Measurements from ENCODE around the gene COL23A1.
"Not testable (repeated sequence)": the region's sequence is repeated elsewhere in the genome, so short reads cannot be mapped to it uniquely, and the experiment has no call there.

Gene COL23A1

GRCh38 chr5:178231539-178232123, 358.6 kb downstream of the COL23A1 start:
- H3K27me3 ChIP-seq (ENCODE audit: control insufficient read depth in 1 of 2, insufficient read depth in 2 of 2, low read length in 2 of 2), result no peaks in the 10 kb centered on the region
- H3K9ac ChIP-seq (ENCODE audit: low read length), result peak overlapping the region; percentile 85
- peak overlapping the region; percentile 86 to 99 for H3K4me3 ChIP-seq (ENCODE audit: low read depth in 1 of 2, low read length in 2 of 2)
- peaks cover 34% of the 10 kb centered on the region for H3K36me3 ChIP-seq (ENCODE audit: insufficient read depth, low read length)
- H3K27ac ChIP-seq (ENCODE audit: low read depth, low read length), result peak overlapping the region; percentile 97
- H3K4me1 ChIP-seq (ENCODE audit: insufficient read depth, low read length), result peaks cover 24% of the 10 kb centered on the region
- H3K9me3 ChIP-seq (ENCODE audit: low read length), result no peaks in the 10 kb centered on the region

DNA sequence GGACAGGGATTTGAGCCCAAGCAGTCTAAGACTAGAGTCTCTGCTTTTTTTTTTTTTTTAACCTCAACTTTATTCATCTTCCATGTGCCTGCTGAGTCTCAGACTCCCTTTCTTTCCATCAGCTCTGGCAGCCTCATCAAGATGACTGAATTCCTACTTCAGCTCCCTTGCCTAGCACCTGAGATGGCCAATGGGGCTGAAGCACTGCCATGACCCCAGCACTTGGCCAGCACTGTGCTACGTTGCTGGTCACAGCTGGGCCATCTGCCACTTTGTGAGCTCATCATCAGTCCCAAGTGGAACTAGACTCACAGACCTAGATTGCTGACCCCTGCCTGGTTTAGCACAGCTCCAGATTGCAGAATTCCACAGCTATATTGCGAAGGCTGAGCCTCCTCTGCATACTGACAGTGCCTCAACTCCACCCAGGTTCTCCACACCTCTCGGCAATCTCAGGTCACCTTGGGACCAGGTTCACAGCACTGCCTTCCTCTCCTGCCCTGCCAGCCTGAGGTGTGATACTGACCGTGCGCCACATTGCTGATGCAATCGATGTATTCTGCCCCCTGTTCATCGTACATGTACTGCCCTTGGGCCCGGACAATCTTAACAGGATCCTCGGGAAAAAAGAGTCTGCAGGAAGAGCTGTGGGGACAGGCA, 359.2 kb downstream of the COL23A1 start:
- Histone ChIP-seq H3K4me3 (ENCODE audit: low read depth in 1 of 2, low read length in 2 of 2) (peak overlapping the region; percentile 86 to 99), H3K4me1 (ENCODE audit: insufficient read depth, low read length) (peaks cover 24% of the 10 kb centered on the region), H3K9ac (ENCODE audit: low read length) (peak overlapping the region; percentile 85), H3K36me3 (ENCODE audit: insufficient read depth, low read length) (peaks cover 34% of the 10 kb centered on the region), H3K27ac (ENCODE audit: low read depth, low read length) (no peak overlapping the region), H3K9me3 (ENCODE audit: low read length) (no peaks in the 10 kb centered on the region), H3K27me3 (ENCODE audit: control insufficient read depth in 1 of 2, insufficient read depth in 2 of 2, low read length in 2 of 2) (no peaks in the 10 kb centered on the region)

GRCh38 chr5:178229861-178230260, 360.3 kb downstream of the COL23A1 start:
- Histone ChIP-seq H3K36me3 (ENCODE audit: insufficient read depth, low read length) (peaks cover 34% of the 10 kb centered on the region), H3K4me3 (ENCODE audit: low read depth in 1 of 2, low read length in 2 of 2) (no peak overlapping the region), H3K27me3 (ENCODE audit: control insufficient read depth in 1 of 2, insufficient read depth in 2 of 2, low read length in 2 of 2) (no peaks in the 10 kb centered on the region), H3K27ac (ENCODE audit: low read depth, low read length) (no peak overlapping the region), H3K4me1 (ENCODE audit: insufficient read depth, low read length) (peaks cover 24% of the 10 kb centered on the region), H3K9ac (ENCODE audit: low read length) (no peak overlapping the region), H3K9me3 (ENCODE audit: low read length) (no peaks in the 10 kb centered on the region)

DNA sequence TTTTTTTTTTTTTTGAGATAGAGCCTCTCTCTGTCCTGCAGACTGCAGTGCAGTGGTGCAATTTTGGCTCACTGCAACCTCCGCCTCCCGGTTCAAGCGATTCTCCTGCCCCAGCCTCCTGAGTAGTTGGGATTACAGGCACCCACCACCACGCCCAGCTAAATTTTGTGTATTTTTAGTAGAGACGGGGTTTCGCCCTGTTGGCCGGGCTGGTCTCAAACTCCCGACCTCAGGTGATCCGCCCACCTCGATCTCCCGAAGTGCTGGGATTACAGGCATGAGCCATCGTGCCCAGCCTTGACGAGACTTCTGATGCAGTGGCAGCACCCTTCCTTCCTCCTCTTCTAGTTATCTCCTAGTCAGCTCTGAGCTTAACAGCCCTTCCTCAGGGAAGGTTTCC, 361.1 kb downstream of the COL23A1 start:
- peaks cover 24% of the 10 kb centered on the region for H3K4me1 ChIP-seq (ENCODE audit: insufficient read depth, low read length)
- not testable (repeated sequence) for H3K9ac ChIP-seq (ENCODE audit: low read length); H3K4me3 ChIP-seq (ENCODE audit: low read depth in 1 of 2, low read length in 2 of 2); H3K27ac ChIP-seq (ENCODE audit: low read depth, low read length); H3K9me3 ChIP-seq (ENCODE audit: low read length); H3K27me3 ChIP-seq (ENCODE audit: control insufficient read depth in 1 of 2, insufficient read depth in 2 of 2, low read length in 2 of 2)
- H3K36me3 ChIP-seq (ENCODE audit: insufficient read depth, low read length), result peaks cover 34% of the 10 kb centered on the region

DNA sequence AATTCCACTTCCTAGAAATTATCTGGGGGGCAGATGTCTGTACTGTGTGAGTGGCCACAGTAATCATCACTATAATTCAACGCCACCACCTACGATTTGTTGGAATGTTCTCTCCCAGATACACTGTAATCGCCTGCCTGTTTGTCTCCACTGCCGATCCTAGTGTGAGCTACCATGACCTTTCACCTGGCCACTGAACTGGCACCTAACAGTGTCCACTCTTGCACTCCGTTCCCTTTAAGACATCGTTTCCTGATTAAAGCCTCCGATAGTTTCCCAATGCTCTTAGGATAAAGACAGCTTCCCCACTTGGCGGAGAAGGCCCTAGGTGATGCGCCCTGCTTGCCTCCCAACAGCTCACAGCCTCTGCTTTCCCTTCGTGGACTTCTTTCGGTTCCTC, 361.6 kb downstream of the COL23A1 start:
- peaks cover 34% of the 10 kb centered on the region for H3K36me3 ChIP-seq (ENCODE audit: insufficient read depth, low read length)
- no peak overlapping the region for H3K4me3 ChIP-seq (ENCODE audit: low read depth in 1 of 2, low read length in 2 of 2)
- H3K27ac ChIP-seq (ENCODE audit: low read depth, low read length), result no peak overlapping the region
- no peak overlapping the region for H3K9ac ChIP-seq (ENCODE audit: low read length)
- no peaks in the 10 kb centered on the region for H3K9me3 ChIP-seq (ENCODE audit: low read length)
- H3K4me1 ChIP-seq (ENCODE audit: insufficient read depth, low read length), result peaks cover 24% of the 10 kb centered on the region
- no peaks in the 10 kb centered on the region for H3K27me3 ChIP-seq (ENCODE audit: control insufficient read depth in 1 of 2, insufficient read depth in 2 of 2, low read length in 2 of 2)

DNA sequence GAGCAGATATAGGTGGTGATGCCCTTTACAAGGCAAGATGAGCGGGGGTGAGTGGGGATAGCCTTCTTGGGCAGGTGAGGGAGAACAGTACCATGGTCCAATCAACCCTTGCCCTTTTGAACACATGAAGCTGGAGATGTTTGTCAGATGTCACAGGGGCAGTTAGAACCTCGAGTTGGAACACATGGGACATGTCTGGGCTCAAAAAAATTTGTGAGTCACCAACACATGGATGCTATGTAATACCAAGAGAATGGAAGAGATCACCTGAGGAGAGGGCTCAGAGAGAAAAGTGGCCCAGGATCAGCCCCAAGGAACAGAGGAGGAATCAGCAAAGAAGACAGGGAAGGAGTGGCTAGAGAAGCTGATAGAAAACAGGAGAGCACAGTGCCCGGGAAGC, 362.3 kb downstream of the COL23A1 start:
- Histone ChIP-seq H3K4me1 (ENCODE audit: insufficient read depth, low read length) (peaks cover 22% of the 10 kb centered on the region), H3K4me3 (ENCODE audit: low read depth in 1 of 2, low read length in 2 of 2) (no peak overlapping the region), H3K9me3 (ENCODE audit: low read length) (no peaks in the 10 kb centered on the region), H3K27ac (ENCODE audit: low read depth, low read length) (no peak overlapping the region), H3K9ac (ENCODE audit: low read length) (no peak overlapping the region), H3K27me3 (ENCODE audit: control insufficient read depth in 1 of 2, insufficient read depth in 2 of 2, low read length in 2 of 2) (no peaks in the 10 kb centered on the region), H3K36me3 (ENCODE audit: insufficient read depth, low read length) (peaks cover 34% of the 10 kb centered on the region)

GRCh38 chr5:178227138-178227659, 363.0 kb downstream of the COL23A1 start:
- H3K4me1 ChIP-seq (ENCODE audit: insufficient read depth, low read length), result peaks cover 20% of the 10 kb centered on the region
- no peak overlapping the region for H3K27ac ChIP-seq (ENCODE audit: low read depth, low read length)
- no peak overlapping the region for H3K9ac ChIP-seq (ENCODE audit: low read length)
- peaks cover 34% of the 10 kb centered on the region for H3K36me3 ChIP-seq (ENCODE audit: insufficient read depth, low read length)
- H3K27me3 ChIP-seq (ENCODE audit: control insufficient read depth in 1 of 2, insufficient read depth in 2 of 2, low read length in 2 of 2), result no peaks in the 10 kb centered on the region
- H3K9me3 ChIP-seq (ENCODE audit: low read length), result no peaks in the 10 kb centered on the region
- no peak overlapping the region for H3K4me3 ChIP-seq (ENCODE audit: low read depth in 1 of 2, low read length in 2 of 2)

DNA sequence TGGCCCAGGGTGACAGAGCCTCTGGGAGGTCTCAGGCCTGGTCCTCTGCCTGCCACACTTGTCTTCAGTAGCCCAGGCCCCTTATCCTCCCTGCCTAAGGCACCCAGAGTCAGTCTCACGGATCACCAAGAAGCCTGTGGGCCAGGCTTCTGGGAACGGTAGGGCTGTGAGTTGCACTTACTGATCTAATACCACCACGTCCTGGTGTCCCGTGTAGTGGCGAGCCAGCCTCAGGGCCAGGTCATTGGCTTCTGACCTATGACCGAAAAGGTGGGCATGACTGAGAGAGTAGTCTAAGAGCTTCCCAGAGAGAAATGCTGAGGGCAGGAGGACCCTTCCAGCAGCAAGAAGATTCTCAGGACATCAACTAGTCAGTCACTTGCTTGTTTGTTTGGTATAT, 365.0 kb downstream of the COL23A1 start:
- no peak overlapping the region for H3K27ac ChIP-seq (ENCODE audit: low read depth, low read length)
- no peaks in the 10 kb centered on the region for H3K27me3 ChIP-seq (ENCODE audit: control insufficient read depth in 1 of 2, insufficient read depth in 2 of 2, low read length in 2 of 2)
- H3K4me3 ChIP-seq (ENCODE audit: low read depth in 1 of 2, low read length in 2 of 2), result no peak overlapping the region
- H3K4me1 ChIP-seq (ENCODE audit: insufficient read depth, low read length), result peaks cover 5% of the 10 kb centered on the region
- peaks cover 36% of the 10 kb centered on the region for H3K36me3 ChIP-seq (ENCODE audit: insufficient read depth, low read length)
- no peak overlapping the region for H3K9ac ChIP-seq (ENCODE audit: low read length)
- no peaks in the 10 kb centered on the region for H3K9me3 ChIP-seq (ENCODE audit: low read length)

GRCh38 chr5:178224403-178224802, 365.8 kb downstream of the COL23A1 start:
- H3K4me3 ChIP-seq (ENCODE audit: low read depth in 1 of 2, low read length in 2 of 2), result no peak overlapping the region
- H3K9ac ChIP-seq (ENCODE audit: low read length), result no peak overlapping the region
- no peaks in the 10 kb centered on the region for H3K4me1 ChIP-seq (ENCODE audit: insufficient read depth, low read length)
- H3K9me3 ChIP-seq (ENCODE audit: low read length), result no peaks in the 10 kb centered on the region
- no peaks in the 10 kb centered on the region for H3K27me3 ChIP-seq (ENCODE audit: control insufficient read depth in 1 of 2, insufficient read depth in 2 of 2, low read length in 2 of 2)
- H3K27ac ChIP-seq (ENCODE audit: low read depth, low read length), result no peak overlapping the region
- H3K36me3 ChIP-seq (ENCODE audit: insufficient read depth, low read length), result peaks cover 29% of the 10 kb centered on the region

DNA sequence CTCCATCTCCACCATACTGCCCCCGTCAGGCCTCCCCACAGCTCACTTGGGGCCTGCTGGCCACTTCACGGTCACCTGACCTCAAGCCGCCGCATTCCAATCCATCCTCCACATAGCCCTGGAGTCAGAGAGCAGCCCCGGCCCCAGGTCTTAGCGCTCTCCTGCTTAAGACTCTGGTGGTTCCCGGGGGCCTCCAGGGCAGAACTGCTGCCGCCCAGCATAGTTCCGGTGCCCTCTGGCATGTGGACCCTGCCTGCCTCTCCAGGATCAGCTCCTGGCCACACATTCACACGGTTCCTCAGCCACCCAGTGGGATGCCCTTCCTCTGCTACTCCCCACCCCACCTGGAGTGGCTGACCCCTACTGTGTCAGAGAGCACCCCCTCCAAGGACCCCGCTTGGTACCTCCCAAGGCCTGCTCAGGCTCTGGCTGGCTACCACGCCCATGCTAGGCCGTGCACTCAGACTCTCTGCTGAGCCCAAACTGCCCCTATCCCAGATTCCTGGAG, 366.3 kb downstream of the COL23A1 start:
- H3K9ac ChIP-seq (ENCODE audit: low read length), result no peak overlapping the region
- H3K36me3 ChIP-seq (ENCODE audit: insufficient read depth, low read length), result peaks cover 27% of the 10 kb centered on the region
- H3K27ac ChIP-seq (ENCODE audit: low read depth, low read length), result no peak overlapping the region
- no peak overlapping the region for H3K4me3 ChIP-seq (ENCODE audit: low read depth in 1 of 2, low read length in 2 of 2)
- no peaks in the 10 kb centered on the region for H3K9me3 ChIP-seq (ENCODE audit: low read length)
- no peaks in the 10 kb centered on the region for H3K4me1 ChIP-seq (ENCODE audit: insufficient read depth, low read length)
- no peaks in the 10 kb centered on the region for H3K27me3 ChIP-seq (ENCODE audit: control insufficient read depth in 1 of 2, insufficient read depth in 2 of 2, low read length in 2 of 2)

DNA sequence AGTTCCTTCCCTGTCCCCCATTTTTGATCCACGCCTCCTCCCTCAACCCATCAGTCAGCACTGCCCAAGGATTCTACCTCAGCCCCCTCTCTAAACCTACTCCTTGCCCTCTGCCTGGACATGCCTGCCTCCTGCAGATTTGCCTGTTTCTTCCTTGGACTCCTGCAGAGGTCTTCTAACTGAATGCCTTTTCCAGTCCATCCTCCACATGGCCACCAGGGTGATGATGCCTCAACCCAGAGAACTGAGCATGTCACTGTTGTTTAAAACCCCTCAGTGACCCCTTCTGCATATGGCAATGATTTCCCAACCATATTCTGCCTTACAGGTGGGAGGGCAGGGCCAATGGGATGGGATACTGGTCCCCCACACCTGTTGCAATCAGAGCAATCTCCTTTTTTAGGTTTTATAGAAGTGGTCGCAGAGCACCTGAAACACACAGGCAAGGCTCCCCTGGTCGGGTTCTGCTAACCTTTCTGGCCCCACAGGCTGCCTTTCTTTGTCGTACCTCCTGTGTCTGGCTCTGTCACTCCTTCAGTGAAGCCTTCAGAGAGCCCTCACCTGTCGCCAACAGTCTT, 366.9 kb downstream of the COL23A1 start:
- H3K4me1 ChIP-seq (ENCODE audit: insufficient read depth, low read length), result no peaks in the 10 kb centered on the region
- no peaks in the 10 kb centered on the region for H3K27me3 ChIP-seq (ENCODE audit: control insufficient read depth in 1 of 2, insufficient read depth in 2 of 2, low read length in 2 of 2)
- H3K9me3 ChIP-seq (ENCODE audit: low read length), result no peaks in the 10 kb centered on the region
- peaks cover 27% of the 10 kb centered on the region for H3K36me3 ChIP-seq (ENCODE audit: insufficient read depth, low read length)
- H3K27ac ChIP-seq (ENCODE audit: low read depth, low read length), result no peak overlapping the region
- no peak overlapping the region for H3K9ac ChIP-seq (ENCODE audit: low read length)
- H3K4me3 ChIP-seq (ENCODE audit: low read depth in 1 of 2, low read length in 2 of 2), result no peak overlapping the region

All from muscle layer of colon (tissue), 2 donors.